Left lung (tissue), 10 donors: Measurements from ENCODE around the gene IL17REL. TPM values are rescaled to one million over a fixed set of nuclear protein-coding genes. Genes with fewer than 3 reads are reported as not detected.

Experiments
- ATAC-seq: fragments of 200-7000 bp; cut with Tn5 transposase; one replicate; pipeline ENCODE4 v1.9.1; 2020; ENCODE audit warnings: moderate library complexity
- DNase-seq, 4 donors: peaks; one replicate each; pipeline ENCODE4 v3.0.0-alpha.2; 2013 to 2020
- H3K27ac ChIP-seq, 2 donors: fragments of 200-600 bp; sonication (generic) in 1 of 2; one replicate each; pipeline versions ENCODE4 v1.5.0 to v1.8.0; 2020 to 2021
- H3K27me3 ChIP-seq, 2 donors: fragments of 200-600 bp; sonication (generic) in 1 of 2; one replicate each; pipeline versions ENCODE4 v1.5.0 to v1.8.0; 2020 to 2021
- H3K36me3 ChIP-seq, 2 donors: fragments of 200-600 bp; sonication (generic) in 1 of 2; one replicate each; pipeline versions ENCODE4 v1.5.0 to v1.8.0; 2020 to 2021
- H3K4me1 ChIP-seq, 2 donors: fragments of 200-600 bp; one replicate each; pipeline ENCODE4 v1.8.0; 2021
- H3K4me3 ChIP-seq, 2 donors: fragments of 200-600 bp; sonication (generic) in 1 of 2; one replicate each; pipeline versions ENCODE4 v1.5.0 to v1.8.0; 2020 to 2021; ENCODE audit warnings: mild to moderate bottlenecking in 1 of 2
- H3K9me3 ChIP-seq, 2 donors: fragments of 200-600 bp; sonication (generic) in 1 of 2; one replicate each; pipeline versions ENCODE4 v1.5.0 to v1.8.0; 2020 to 2021
- CTCF ChIP-seq, 2 donors: fragments of 200-600 bp; sonication (generic) in 1 of 2; IDR thresholded peaks; one replicate each; pipeline versions ENCODE4 v1.5.0 to v1.8.0; 2021; ENCODE audit warnings: antibody characterized with exemption in 2 of 2
- intact Hi-C, 2 donors: fragments of 100-400 bp; cut with DNase I; formaldehyde crosslinking; loops; one replicate each; pipeline versions ENCODE4 v1.11.2 to v1.14.2; 2022
- polyA plus RNA-seq, 6 donors: library from polyadenylated mRNA; unstranded; fragments of 120-200 nt; gene quantifications; one replicate each; pipeline ENCODE4 v1.2.1, GENCODE V29; 2013; ENCODE audit not compliant: insufficient read length in 6 of 6
- total RNA-seq, 2 donors: library from RNA; stranded (reverse); fragmentation: NEBNext Ultra II Directional; extraction: Animal tissue kit (Norgen Biotek cat#: 25700); gene quantifications; one replicate each; pipeline ENCODE4 v1.2.1, GENCODE V29; 2021
- donor health status: DM: no; HTN: yes; CAD: no.
- donor health status: DM: no; HTN: no; CAD: no.

IL17REL gene
- total and polyA plus RNA-seq, 8 donors, result 0.06 to 0.17 (median 0.07) TPM; not detected in 3

GRCh38 chr22:49961005-49961600 is 51.5 kb downstream of the IL17REL start:
- peak in 2 of 4 donors; percentile 48 to 89 for DNase-seq

GRCh38 chr22:49960159-49961004 is 52.2 kb downstream of the IL17REL start, which contains the start of gene PIM3:
Gene PIM3 (plus strand): TSS chr22:49960772. CDS start chr22:49960948, 176 bp downstream.
- intact Hi-C loops, result no loop called here
- Histone ChIP-seq H3K27me3 (no peaks in the 10 kb centered on the region), H3K27ac (peak within 1 kb of the TSS; percentile 95 to 97), H3K4me3 (peak within 1 kb of the TSS; percentile 71 to 100), H3K9me3 (no peaks in the 10 kb centered on the region), H3K36me3 (peaks cover 0 to 40% of the 10 kb centered on the region in 2 donors), H3K4me1 (peaks cover 24 to 64% of the 10 kb centered on the region in 2 donors)
- peak; percentile 75 for ATAC-seq
- TF ChIP-seq CTCF (IDR thresholded peaks at IDR 0.05), result no peak
- DNase-seq, result peak; percentile 95 to 97 (median 96)

More at GRCh38 chr22:49961005-49961600, 51.5 kb downstream of the IL17REL start:
- H3K27ac ChIP-seq, result peak overlapping the region; percentile 95 to 97
- peaks cover 24 to 64% of the 10 kb centered on the region in 2 donors for H3K4me1 ChIP-seq
- TF ChIP-seq CTCF (IDR thresholded peaks at IDR 0.05), result no peak
- H3K4me3 ChIP-seq, result peak overlapping the region; percentile 71 to 100
- intact Hi-C loops, result no loop called here
- no peaks in the 10 kb centered on the region for H3K9me3 ChIP-seq
- ATAC-seq, result no peak
- peaks cover 0 to 45% of the 10 kb centered on the region in 2 donors for H3K36me3 ChIP-seq
- H3K27me3 ChIP-seq, result no peaks in the 10 kb centered on the region

- Histone ChIP-seq H3K36me3 (peaks cover 0 to 34% of the 10 kb centered on the region in 2 donors), H3K4me1 (peaks cover 29 to 64% of the 10 kb centered on the region in 2 donors), H3K9me3 (no peaks in the 10 kb centered on the region), H3K27ac (peak overlapping the region; percentile 95 to 97), H3K4me3 (peak overlapping the region; percentile 51 to 100), H3K27me3 (no peaks in the 10 kb centered on the region)
- ATAC-seq (peak; percentile 8), DNase-seq (peak in 1 of 4 donors; percentile 75)
- TF ChIP-seq CTCF (IDR thresholded peaks at IDR 0.05), result no peak
- intact Hi-C loops, result no loop called here
These were observed 52.8 kb downstream of the IL17REL start for GRCh38 chr22:49959782-49960158.

GRCh38 chr22:49958931-49959781 is 53.4 kb downstream of the IL17REL start:
- ATAC-seq (no peak), DNase-seq (peak in 2 of 4 donors; percentile 43 to 81)
- intact Hi-C loops, result no loop called here
- peak overlapping the region; percentile 51 to 100 for H3K4me3 ChIP-seq
- no peaks in the 10 kb centered on the region for H3K9me3 ChIP-seq
- H3K27me3 ChIP-seq, result no peaks in the 10 kb centered on the region
- H3K27ac ChIP-seq, result peak overlapping the region; percentile 95 to 97
- peaks cover 30 to 64% of the 10 kb centered on the region in 2 donors for H3K4me1 ChIP-seq
- TF ChIP-seq CTCF (IDR thresholded peaks at IDR 0.05), result no peak
- peaks cover 0 to 28% of the 10 kb centered on the region in 2 donors for H3K36me3 ChIP-seq
